A549 (cell line): ENCODE data around the gene MCCC1. TPM values are rescaled to one million over a fixed set of nuclear protein-coding genes. Genes with fewer than 3 reads are reported as not detected.
"Not testable (repeated sequence)": the region's sequence is repeated elsewhere in the genome, so short reads cannot be mapped to it uniquely, and the experiment has no call there.

Experiments
- ATAC-seq, 2 experiments: fragments of 200-7000 bp in 1 of 2; fragments of >200 bp in 1 of 2; cut with Nextera tagmentation in 1 of 2; cut with Tn5 transposase in 1 of 2; 3 replicates each; pipeline versions ENCODE4 v1.8.0 to v1.9.1; 2018 to 2020; ENCODE audit warnings: mild to moderate bottlenecking in 1 of 2, moderate library complexity in 1 of 2
- CTCF ChIA-PET: fragments of 300-600 bp; sonication (Branson Sonifier 250); formaldehyde crosslinking; extraction: SDS; loops from one replicate; lab custom pipeline; 2021; ENCODE audit warnings: antibody characterized with exemption, inconsistent platforms; lab: Yijun Ruan, JAX
- POLR2A ChIA-PET: fragments of 350-600 bp; formaldehyde crosslinking; extraction: SDS; loops from one replicate; lab custom pipeline; 2021; ENCODE audit warnings: antibody characterized with exemption, inconsistent platforms; lab: Yijun Ruan, JAX
- DNase-seq, 2 experiments: peaks; one replicate each; pipeline versions ENCODE4 v3.0.0 to v3.0.0-alpha.2; 2011 to 2016; ENCODE audit warnings: low read depth in 1 of 2, low spot score in 1 of 2
- FAIRE-seq: peaks from 2 replicates; lab custom pipeline; 2011; peaks lifted over from hg19 to GRCh38; lab: Jason Lieb, UNC
- H3K27ac ChIP-seq, 2 experiments: fragments of >200 bp; sonication (Bioruptor Twin); formaldehyde crosslinking; 3 replicates each; pipeline ENCODE4 v1.5.1; 2016 to 2017
- H3K4me1 ChIP-seq: fragments of >200 bp; sonication (Bioruptor Twin); formaldehyde crosslinking; 3 replicates; pipeline ENCODE4 v1.6.1; 2016
- H3K4me2 ChIP-seq: fragments of >200 bp; sonication (Bioruptor Twin); formaldehyde crosslinking; 3 replicates; pipeline ENCODE4 v1.6.1; 2016
- H3K4me3 ChIP-seq: fragments of >200 bp; sonication (Bioruptor Twin); formaldehyde crosslinking; 3 replicates; pipeline ENCODE4 v1.5.1; 2016
- H3K9me3 ChIP-seq: fragments of >200 bp; sonication (Bioruptor Twin); formaldehyde crosslinking; 3 replicates; pipeline ENCODE4 v1.6.1; 2016
- ATOH8 ChIP-seq: fragments of 250-450 bp; sonication (Bioruptor Pico); IDR thresholded peaks from 2 replicates; pipeline ENCODE4 v1.5.0; 2020; ENCODE audit warnings: low read depth, mild to moderate bottlenecking, moderate library complexity
- BHLHE40 ChIP-seq: IDR thresholded peaks from 2 replicates; pipeline ENCODE4 v1.6.1; 2012; ENCODE audit warnings: low read depth, low read length, inconsistent platforms
- E2F6 ChIP-seq: IDR thresholded peaks from 2 replicates; pipeline ENCODE4 v1.6.1; 2012; ENCODE audit warnings: low read depth, borderline replicate concordance
- EHF ChIP-seq: fragments of 250-450 bp; sonication (Bioruptor Pico); IDR thresholded peaks from 2 replicates; pipeline ENCODE4 v1.5.0; 2020; ENCODE audit warnings: mild to moderate bottlenecking
- ESRRA ChIP-seq: fragments of 150-350 bp; IDR thresholded peaks from 2 replicates; pipeline ENCODE4 v1.6.1; 2014; ENCODE audit warnings: mild to moderate bottlenecking, low read length, borderline replicate concordance
- HDAC2 ChIP-seq: fragments of 200-600 bp; sonication (generic); IDR thresholded peaks from 2 replicates; pipeline ENCODE4 v1.6.1; 2016
- HES2 ChIP-seq: fragments of >200 bp; sonication (Bioruptor Twin); formaldehyde crosslinking; IDR thresholded peaks from 2 replicates; pipeline ENCODE4 v1.6.1; 2016
- HMGXB4 ChIP-seq: fragments of 250-450 bp; sonication (Bioruptor Pico); IDR thresholded peaks from 2 replicates; pipeline ENCODE4 v1.5.0; 2021; ENCODE audit warnings: mild to moderate bottlenecking, moderate library complexity, borderline replicate concordance
- HOXA7 ChIP-seq: fragments of 250-450 bp; sonication (Bioruptor Pico); IDR thresholded peaks from 2 replicates; pipeline ENCODE4 v1.5.0; 2020; ENCODE audit warnings: mild to moderate bottlenecking, moderate library complexity
- HOXB5 ChIP-seq: fragments of 250-450 bp; sonication (Bioruptor Pico); IDR thresholded peaks from 2 replicates; pipeline ENCODE4 v1.5.0; 2020; ENCODE audit warnings: mild to moderate bottlenecking, moderate library complexity
- JUNB ChIP-seq: fragments of >200 bp; sonication (Bioruptor Twin); formaldehyde crosslinking; IDR thresholded peaks from 2 replicates; pipeline ENCODE4 v1.6.1; 2016
- KDM1A ChIP-seq: fragments of 200-600 bp; sonication (generic); IDR thresholded peaks from 2 replicates; pipeline ENCODE4 v1.6.1; 2016; ENCODE audit warnings: low read depth, mild to moderate bottlenecking
- MAFK ChIP-seq: fragments of 450-650 bp; IDR thresholded peaks from 2 replicates; pipeline ENCODE4 v1.6.1; 2014; ENCODE audit not compliant: partially characterized antibody
- NPAS2 ChIP-seq: fragments of 250-450 bp; sonication (Bioruptor Pico); IDR thresholded peaks from 2 replicates; pipeline ENCODE4 v1.8.0; 2022; ENCODE audit warnings: mild to moderate bottlenecking, moderate library complexity, borderline replicate concordance
- POLR2A ChIP-seq: IDR thresholded peaks from 2 replicates; pipeline ENCODE4 v1.6.1; 2012; ENCODE audit warnings: mild to moderate bottlenecking, low read length
- POLR2AphosphoS2 ChIP-seq: conservative IDR thresholded peaks from 2 replicates; pipeline ENCODE4 v1.6.1; 2012; ENCODE audit warnings: low read length, improper control_type of control experiment, inconsistent platforms
- RAD21 ChIP-seq, 2 experiments: fragments of >200 bp in 1 of 2; sonication (Bioruptor Twin) in 1 of 2; formaldehyde crosslinking in 1 of 2; IDR thresholded peaks in 1 of 2; conservative IDR thresholded peaks in 1 of 2; 2 replicates in 1 of 2; 3 replicates in 1 of 2; pipeline ENCODE4 v1.6.1; 2012 to 2018; ENCODE audit warnings: inconsistent platforms in 1 of 2
- RNF2 ChIP-seq: fragments of 200-600 bp; sonication (generic); IDR thresholded peaks from 2 replicates; pipeline ENCODE4 v1.6.1; 2016; ENCODE audit warnings: low read depth, mild to moderate bottlenecking, antibody characterized with exemption, moderate library complexity, borderline replicate concordance
- USF2 ChIP-seq: fragments of 450-650 bp; IDR thresholded peaks from 2 replicates; pipeline ENCODE4 v1.6.1; 2014; ENCODE audit warnings: antibody characterized with exemption
- ZC3H11A ChIP-seq: fragments of 450-650 bp; IDR thresholded peaks from 2 replicates; pipeline ENCODE4 v1.6.1; 2014; ENCODE audit warnings: antibody characterized with exemption, mild to moderate bottlenecking
- ZNF302 ChIP-seq: fragments of 250-450 bp; sonication (Bioruptor Pico); IDR thresholded peaks from 2 replicates; pipeline ENCODE4 v1.9.0; 2021; ENCODE audit warnings: inconsistent platforms, mild to moderate bottlenecking, moderate library complexity
- WGBS: methylation state at CpG from one replicate; pipeline ENCODE4 v1.1.6; 2017; ENCODE audit errors: missing lambda C conversion rate; 5-methylcytosine and 5-hydroxymethylcytosine counted together
- polyA plus RNA-seq, 4 experiments: library from polyadenylated mRNA; depleted of rRNA in 3 of 4; stranded (reverse); fragments of >200 nt; fragmentation: RNase III in 1 of 4; extraction: RNeasy Plus Mini Kit Qiagen cat#74134 plus additional on column Dnase treatment in 1 of 4; gene quantifications; 2 replicates in 3 of 4; 3 replicates in 1 of 4; pipeline ENCODE4 v1.2.3, GENCODE V29; 2011 to 2017

Gene MCCC1
- polyA plus RNA-seq, 2 of the 4 experiments (the other 2 are of a cell fraction) = 11.8 to 12.4 TPM

- peak; percentile 48 to 64 for DNase-seq
- TF ChIP-seq POLR2A (no peak), ZNF302 (CRISPR knock-in tag) (no peak), HMGXB4 (no peak), NPAS2 (CRISPR knock-in tag) (no peak), KDM1A (no peak), USF2 (no peak), JUNB (no peak), ATOH8 (no peak), HDAC2 (no peak), HES2 (no peak), ZC3H11A (no peak), ESRRA (no peak), E2F6 (no peak), HOXA7 (CRISPR knock-in tag) (no peak), BHLHE40 (no peak)
- CTCF ChIA-PET = interaction anchor here (3.4 to 3.7 kb wide), 2 partner anchors 68 to 270 kb away, joined by 17 to 18 read pairs; no protein-coding TSS in a partner anchor
Measured at GRCh38 chr3:183116025-183116614, 16.8 kb upstream of the MCCC1 start.

GRCh38 chr3:183114384-183115178 lies 15.3 kb upstream of the MCCC1 start:
- FAIRE-seq = no peak

More at GRCh38 chr3:183116025-183116614, 16.8 kb upstream of the MCCC1 start:
- H3K4me2 ChIP-seq = peak overlapping the region; percentile 97
- peak overlapping the region; percentile 40 to 45; a peak in 2 of 6 replicates for H3K27ac ChIP-seq
- FAIRE-seq = no peak
- peak overlapping the region; percentile 55 for H3K4me3 ChIP-seq
- ATAC-seq = peak; percentile 90 to 94
- no peaks in the 10 kb centered on the region for H3K4me1 ChIP-seq
- no peaks in the 10 kb centered on the region for H3K9me3 ChIP-seq
- WGBS = 0% methylated on average over 4 of the region's 25 CpGs
- POLR2A ChIA-PET = no interaction called here

GRCh38 chr3:183109847-183110246 lies 10.6 kb upstream of the MCCC1 start:
- CTCF ChIA-PET, H3K27ac ChIP-seq, ATAC-seq, H3K4me3 ChIP-seq, DNase-seq, H3K4me2 ChIP-seq, POLR2A ChIA-PET, H3K9me3 ChIP-seq, FAIRE-seq: not testable (repeated sequence)
- WGBS = 7% methylated on average over 1 of the region's 1 CpG
- peaks cover 17% of the 10 kb centered on the region for H3K4me1 ChIP-seq

More at GRCh38 chr3:183114384-183115178, 15.3 kb upstream of the MCCC1 start:
- CTCF ChIA-PET = interaction anchor here (0.8 to 1.5 kb wide), 2 partner anchors 7 to 400 kb away, joined by 3 to 4 read pairs; no protein-coding TSS in a partner anchor
- H3K4me3 ChIP-seq = no peak overlapping the region
- H3K27ac ChIP-seq = no peak overlapping the region
- no peak for TF ChIP-seq POLR2AphosphoS2
- no peak for TF ChIP-seq EHF (CRISPR knock-in tag)
- TF ChIP-seq MAFK = no peak
- TF ChIP-seq RNF2 = no peak
- TF ChIP-seq RAD21 (conservative IDR thresholded peaks at IDR 0.05 in 1 of 2, IDR thresholded peaks at IDR 0.05 in 1 of 2) = no peak
- no peak for TF ChIP-seq HOXB5
- ATAC-seq (no peak; a peak in 1 of 6 replicates), DNase-seq (no peak)
- H3K9me3 ChIP-seq = no peaks in the 10 kb centered on the region
- WGBS = 56% methylated on average over 13 of the region's 13 CpGs
- no peak overlapping the region for H3K4me2 ChIP-seq
- POLR2A ChIA-PET = no interaction called here
- H3K4me1 ChIP-seq = no peaks in the 10 kb centered on the region
